B cell (primary cell): Measurements from ENCODE around the gene ERC1. TPM values are rescaled to one million over a fixed set of nuclear protein-coding genes. Genes with fewer than 3 reads are reported as not detected.

ENCODE experiments used
- ATAC-seq: fragments of 200-7000 bp; cut with Tn5 transposase; one replicate; pipeline ENCODE4 v1.10.0; 2021; ENCODE audit warnings: low read depth, mild to moderate bottlenecking, moderate number of reproducible peaks, moderate library complexity
- CTCF ChIA-PET: fragments of 350-600 bp; sonication (Branson Sonifier 250); formaldehyde crosslinking; loops from one replicate; lab custom pipeline; 2021; ENCODE audit warnings: antibody characterized with exemption, inconsistent platforms; lab: Charles Lee
- POLR2A ChIA-PET: fragments of 350-600 bp; sonication (Branson Sonifier 250); formaldehyde crosslinking; loops from one replicate; lab custom pipeline; 2021; ENCODE audit warnings: antibody characterized with exemption; lab: Charles Lee
- DNase-seq: peaks from one replicate; pipeline ENCODE4 v3.0.0; 2013
- H2AFZ ChIP-seq: 2 replicates; pipeline ENCODE4 v1.6.1; 2012; ENCODE audit warnings: mild to moderate bottlenecking, low read depth, low read length; ENCODE audit not compliant: insufficient read depth, poor library complexity, severe bottlenecking
- H3K27ac ChIP-seq, 2 donors: 1 replicate in 1 of 2; 2 replicates in 1 of 2; pipeline ENCODE4 v1.5.1; 2012 to 2013; ENCODE audit warnings: low read length in 2 of 2, mild to moderate bottlenecking in 2 of 2, moderate library complexity in 1 of 2
- H3K27me3 ChIP-seq, 4 experiments: fragments of 200-600 bp in 1 of 4; sonication (generic) in 1 of 4; replicated peaks in 1 of 4; 1 replicate in 2 of 4; 2 replicates in 2 of 4; pipeline versions ENCODE4 v1.6.1 to v1.7.0; 2013 to 2016; ENCODE audit warnings: low read length in 3 of 4, mild to moderate bottlenecking in 2 of 4, mixed read lengths in 1 of 4, moderate library complexity in 1 of 4; ENCODE audit not compliant: insufficient read depth in 4 of 4, control insufficient read depth in 3 of 4; ENCODE audit errors: control extremely low read depth in 1 of 4
- H3K36me3 ChIP-seq, 2 experiments: replicated peaks in 1 of 2; 1 replicate in 1 of 2; 2 replicates in 1 of 2; pipeline versions ENCODE4 v1.6.1 to v1.7.1; 2013; ENCODE audit warnings: low read length in 1 of 2; ENCODE audit not compliant: insufficient read depth in 2 of 2, control insufficient read depth in 1 of 2; ENCODE audit errors: control extremely low read depth in 1 of 2, extremely low read depth in 1 of 2
- H3K4me1 ChIP-seq, 2 donors: fragments of 200-600 bp in 1 of 2; sonication (generic) in 1 of 2; 1 replicate in 1 of 2; 2 replicates in 1 of 2; pipeline versions ENCODE4 v1.5.1 to v1.6.1; 2013 to 2017; ENCODE audit warnings: low read length in 2 of 2; ENCODE audit not compliant: control insufficient read depth in 2 of 2, insufficient read depth in 2 of 2
- H3K4me2 ChIP-seq: replicated peaks from 2 replicates; pipeline ENCODE3; 2012; ENCODE audit warnings: mild to moderate bottlenecking, low read depth, low read length; ENCODE audit not compliant: poor library complexity, severe bottlenecking
- H3K4me3 ChIP-seq, 5 experiments: fragments of 200-600 bp in 1 of 5; sonication (generic) in 1 of 5; 1 replicate in 3 of 5; 2 replicates in 2 of 5; pipeline versions ENCODE4 v1.5.1 to v1.7.0; 2011 to 2016; ENCODE audit warnings: low read length in 4 of 5, mild to moderate bottlenecking in 4 of 5, low read depth in 2 of 5, control low read depth in 1 of 5, moderate library complexity in 1 of 5; ENCODE audit not compliant: insufficient read depth in 1 of 5; ENCODE audit errors: control extremely low read depth in 1 of 5, extremely low read depth in 1 of 5
- H3K79me2 ChIP-seq: fragments of 200-600 bp; sonication (generic); one replicate; pipeline ENCODE4 v1.6.0; 2016; ENCODE audit warnings: low read length; ENCODE audit not compliant: control insufficient read depth, insufficient read depth
- H3K9ac ChIP-seq: fragments of 200-600 bp; sonication (generic); 2 replicates; pipeline ENCODE4 v1.6.1; 2017; ENCODE audit warnings: mild to moderate bottlenecking, low read length, moderate library complexity
- H3K9me3 ChIP-seq, 3 donors: one replicate each; pipeline versions ENCODE4 v1.6.1 to v1.7.1; 2013; ENCODE audit warnings: low read length in 2 of 3; ENCODE audit not compliant: control insufficient read depth in 2 of 3, insufficient read depth in 1 of 3; ENCODE audit errors: control extremely low read depth in 1 of 3
- H4K20me1 ChIP-seq: 2 replicates; pipeline ENCODE4 v1.6.0; 2012; ENCODE audit warnings: mild to moderate bottlenecking, low read length; ENCODE audit not compliant: insufficient read depth, control insufficient read depth, poor library complexity, severe bottlenecking
- H3K27ac Mint-ChIP-seq: one replicate; pipeline ENCODE4 v1.8.0; 2021; ENCODE audit warnings: mixed read lengths
- H3K27me3 Mint-ChIP-seq: one replicate; pipeline ENCODE4 v1.8.0; 2021; ENCODE audit warnings: mixed read lengths
- H3K4me1 Mint-ChIP-seq: one replicate; pipeline ENCODE4 v1.8.0; 2021; ENCODE audit warnings: mixed read lengths
- H3K4me3 Mint-ChIP-seq: one replicate; pipeline ENCODE4 v1.8.0; 2021; ENCODE audit warnings: mixed read lengths
- H3K9me3 Mint-ChIP-seq: one replicate; pipeline ENCODE4 v1.8.0; 2022; ENCODE audit warnings: mixed read lengths; ENCODE audit not compliant: insufficient read depth
- EZH2 ChIP-seq: IDR thresholded peaks from 2 replicates; pipeline ENCODE4 v1.6.1; 2012; ENCODE audit warnings: borderline replicate concordance, low read depth, mild to moderate bottlenecking, moderate library complexity, low read length; ENCODE audit not compliant: insufficient read depth, poor library complexity, severe bottlenecking
- WGBS: methylation state at CpG from one replicate; pipeline ENCODE4 v1.1.5; 2013; ENCODE audit warnings: missing lambda C conversion rate; ENCODE audit not compliant: insufficient coverage; 5-methylcytosine and 5-hydroxymethylcytosine counted together
- intact Hi-C: fragments of 100-400 bp; cut with micrococcal nuclease; formaldehyde crosslinking; loops from one replicate; pipeline ENCODE4 v1.10.0; 2022
- polyA plus RNA-seq: library from polyadenylated mRNA; depleted of rRNA; stranded (reverse); fragments of >200 nt; gene quantifications from 2 replicates; pipeline ENCODE4 v1.2.3, GENCODE V29; 2012
- total RNA-seq, 2 donors: library from RNA; stranded (reverse); fragments of 120-200 nt in 1 of 2; gene quantifications; 1 replicate in 1 of 2; 2 replicates in 1 of 2; pipeline versions ENCODE4 v1.2.3 to v1.2.4, GENCODE V29; 2013 to 2022
- TF ChIP-seq, protein P1 (sequence below): fragments of 200-600 bp; IDR thresholded peaks from one replicate; pipeline ENCODE4 v1.8.0; 2022; ENCODE audit warnings: antibody characterized with exemption, mild to moderate bottlenecking

The ERC1 gene
- total and polyA plus RNA-seq, 2 donors (not counting 1 experiment from before 2014, with no cell fraction given), result 4.0 to 77.6 TPM

- Histone ChIP-seq H3K27ac (no peak overlapping the region), H3K9me3 (no peaks in the 10 kb centered on the region), H3K27me3 (no peaks in the 10 kb centered on the region), H3K9ac (no peak overlapping the region), H2AFZ (no peak overlapping the region), H3K4me1 (no peaks in the 10 kb centered on the region), H3K36me3 (peaks cover 3 to 7% of the 10 kb centered on the region in 2 experiments), H3K4me3 (no peak overlapping the region), H3K79me2 (no peaks in the 10 kb centered on the region), H3K4me2 (no peak overlapping the region), H4K20me1 (no peaks in the 10 kb centered on the region)
- H3K4me1 Mint-ChIP-seq, result no peaks in the 10 kb centered on the region
- ChIA-PET CTCF (no interaction called here), POLR2A (no interaction called here)
- intact Hi-C loops, result no loop called here
- H3K27me3 Mint-ChIP-seq, result no peaks in the 10 kb centered on the region
- DNase-seq (no peak), ATAC-seq (no peak)
- no peak for TF ChIP-seq EZH2
- TF ChIP-seq, protein P1, sequence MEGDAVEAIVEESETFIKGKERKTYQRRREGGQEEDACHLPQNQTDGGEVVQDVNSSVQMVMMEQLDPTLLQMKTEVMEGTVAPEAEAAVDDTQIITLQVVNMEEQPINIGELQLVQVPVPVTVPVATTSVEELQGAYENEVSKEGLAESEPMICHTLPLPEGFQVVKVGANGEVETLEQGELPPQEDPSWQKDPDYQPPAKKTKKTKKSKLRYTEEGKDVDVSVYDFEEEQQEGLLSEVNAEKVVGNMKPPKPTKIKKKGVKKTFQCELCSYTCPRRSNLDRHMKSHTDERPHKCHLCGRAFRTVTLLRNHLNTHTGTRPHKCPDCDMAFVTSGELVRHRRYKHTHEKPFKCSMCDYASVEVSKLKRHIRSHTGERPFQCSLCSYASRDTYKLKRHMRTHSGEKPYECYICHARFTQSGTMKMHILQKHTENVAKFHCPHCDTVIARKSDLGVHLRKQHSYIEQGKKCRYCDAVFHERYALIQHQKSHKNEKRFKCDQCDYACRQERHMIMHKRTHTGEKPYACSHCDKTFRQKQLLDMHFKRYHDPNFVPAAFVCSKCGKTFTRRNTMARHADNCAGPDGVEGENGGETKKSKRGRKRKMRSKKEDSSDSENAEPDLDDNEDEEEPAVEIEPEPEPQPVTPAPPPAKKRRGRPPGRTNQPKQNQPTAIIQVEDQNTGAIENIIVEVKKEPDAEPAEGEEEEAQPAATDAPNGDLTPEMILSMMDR, result no peak
- no peaks in the 10 kb centered on the region for H3K9me3 Mint-ChIP-seq
- H3K4me3 Mint-ChIP-seq, result no peak overlapping the region
- WGBS, result 100% methylated on average over 1 of the region's 1 CpG
- H3K27ac Mint-ChIP-seq, result no peak overlapping the region
These were observed 466.9 kb downstream of the ERC1 start for GRCh38 chr12:1457901-1458300.

DNA sequence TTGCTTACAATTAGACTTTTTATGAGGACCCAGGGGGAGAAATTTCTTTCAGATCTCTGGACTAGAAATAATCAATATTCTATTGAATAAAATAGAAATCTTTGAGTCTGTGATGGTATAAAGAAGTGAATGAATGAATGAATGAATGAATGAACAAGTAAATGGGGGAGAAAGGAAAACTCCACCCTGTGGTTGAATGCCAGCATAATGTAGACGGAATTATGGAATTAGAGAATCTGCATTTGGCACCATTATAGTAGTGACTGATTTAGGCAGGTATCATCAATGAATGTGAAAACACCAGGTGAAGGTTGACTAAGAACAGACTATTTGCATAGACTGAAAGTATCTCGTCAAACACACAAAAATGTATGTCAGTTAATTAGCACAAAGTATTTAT, 468.3 kb downstream of the ERC1 start:
- no peak for ATAC-seq
- no peak for TF ChIP-seq EZH2
- TF ChIP-seq, protein P1, result no peak
- H3K79me2 ChIP-seq, result no peaks in the 10 kb centered on the region
- Mint-ChIP-seq H3K27ac (no peak overlapping the region), H3K27me3 (no peaks in the 10 kb centered on the region), H3K9me3 (no peaks in the 10 kb centered on the region), H3K4me1 (peaks cover 12% of the 10 kb centered on the region), H3K4me3 (no peak overlapping the region)
- no peaks in the 10 kb centered on the region for H3K4me1 ChIP-seq
- H4K20me1 ChIP-seq, result no peaks in the 10 kb centered on the region
- no peaks in the 10 kb centered on the region for H3K9me3 ChIP-seq
- H3K4me3 ChIP-seq, result no peak overlapping the region
- ChIA-PET POLR2A (no interaction called here), CTCF (no interaction called here)
- H3K4me2 ChIP-seq, result no peak overlapping the region
- peaks cover 3 to 5% of the 10 kb centered on the region in 2 experiments for H3K36me3 ChIP-seq
- H2AFZ ChIP-seq, result no peak overlapping the region
- DNase-seq, result no peak
- no peak overlapping the region for H3K9ac ChIP-seq
- intact Hi-C loops, result no loop called here
- no peak overlapping the region for H3K27ac ChIP-seq
- H3K27me3 ChIP-seq, result no peaks in the 10 kb centered on the region
- 83% methylated on average over 1 of the region's 2 CpGs for WGBS
